GM18502 (cell line): Measurements from ENCODE around the gene NDUFS3.
"Not testable (repeated sequence)": the region's sequence is repeated elsewhere in the genome, so short reads cannot be mapped to it uniquely, and the experiment has no call there.

Experiments
- ATAC-seq: cut with Tn5 transposase; IDR thresholded peaks from one replicate; pipeline ENCODE4 v1.9.1; 2021; ENCODE audit warnings: mild to moderate bottlenecking; ENCODE audit not compliant: unreplicated experiment, poor library complexity

The NDUFS3 gene

DNA sequence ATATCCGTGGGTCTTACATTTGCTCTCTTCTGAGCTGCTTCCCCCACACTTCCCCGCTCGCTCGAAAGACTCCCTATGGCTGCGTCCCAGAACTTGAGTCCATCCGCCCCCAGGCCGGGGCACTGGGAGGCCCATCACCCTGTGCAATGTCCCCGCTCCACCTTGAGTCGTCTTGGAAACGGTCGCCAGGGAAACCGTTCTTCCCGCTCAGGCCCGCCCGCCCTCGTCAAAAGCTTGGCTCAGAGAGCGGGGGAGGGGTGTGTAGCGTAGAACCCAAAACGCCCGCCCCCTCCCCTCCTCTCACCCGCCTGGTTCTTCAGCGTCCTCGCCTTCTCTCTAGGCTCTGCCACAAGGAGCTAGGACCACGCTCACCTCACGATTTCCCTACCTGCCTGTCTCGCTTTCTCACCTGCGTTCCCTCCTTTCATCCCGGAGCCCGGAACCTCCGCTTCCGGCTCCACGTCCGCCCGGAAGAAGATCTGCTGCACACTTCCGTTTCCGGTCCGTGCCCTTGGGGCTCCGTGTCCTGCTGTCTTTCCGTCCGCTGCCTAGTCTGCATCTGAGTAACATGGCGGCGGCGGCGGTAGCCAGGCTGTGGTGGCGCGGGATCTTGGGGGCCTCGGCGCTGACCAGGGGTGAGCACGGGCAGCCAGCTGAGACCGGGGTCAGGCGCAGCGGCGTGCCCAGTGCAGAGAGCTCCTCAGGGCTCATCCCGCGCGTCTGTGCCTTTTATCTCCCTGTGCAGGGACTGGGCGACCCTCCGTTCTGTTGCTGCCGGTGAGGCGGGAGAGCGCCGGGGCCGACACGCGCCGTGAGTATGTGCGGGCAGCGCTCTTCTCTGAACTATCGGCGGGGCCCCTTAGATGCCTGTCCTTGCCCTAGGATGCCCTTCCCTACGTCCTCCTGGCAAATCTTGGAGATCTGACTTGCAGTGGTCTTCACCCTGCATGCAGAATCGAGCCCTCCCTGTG is at the start of gene NDUFS3, which contains the start of gene KBTBD4:
TSS of gene NDUFS3 (plus strand) at position 551 of the 971 bp plus-strand sequence. CDS start at position 569, 18 bp downstream.
TSS of gene KBTBD4 (minus strand) at position 447 of the 971 bp plus-strand sequence. CDS start at position 428, 19 bp downstream.
- ATAC-seq = peak; percentile 95

DNA sequence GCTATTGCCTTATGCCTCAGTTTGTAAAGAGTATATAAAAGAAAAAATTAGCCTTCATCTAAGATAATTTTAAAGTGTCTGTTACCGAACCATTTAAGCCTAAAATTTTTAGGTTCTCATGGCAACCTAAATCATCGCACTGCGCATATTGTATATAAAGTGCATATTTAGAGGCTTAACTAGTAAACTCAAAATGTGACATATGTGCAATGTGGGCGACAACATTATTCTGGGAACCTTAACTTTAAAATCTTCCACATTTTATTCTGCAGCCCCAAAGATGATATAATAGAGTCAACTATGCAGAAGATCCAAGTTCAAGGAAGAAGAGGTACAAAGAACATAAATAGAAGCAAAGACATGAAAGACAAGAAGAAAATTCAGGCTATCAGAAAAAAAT is 48.9 kb upstream of the NDUFS3 start:
- no peak for ATAC-seq

DNA sequence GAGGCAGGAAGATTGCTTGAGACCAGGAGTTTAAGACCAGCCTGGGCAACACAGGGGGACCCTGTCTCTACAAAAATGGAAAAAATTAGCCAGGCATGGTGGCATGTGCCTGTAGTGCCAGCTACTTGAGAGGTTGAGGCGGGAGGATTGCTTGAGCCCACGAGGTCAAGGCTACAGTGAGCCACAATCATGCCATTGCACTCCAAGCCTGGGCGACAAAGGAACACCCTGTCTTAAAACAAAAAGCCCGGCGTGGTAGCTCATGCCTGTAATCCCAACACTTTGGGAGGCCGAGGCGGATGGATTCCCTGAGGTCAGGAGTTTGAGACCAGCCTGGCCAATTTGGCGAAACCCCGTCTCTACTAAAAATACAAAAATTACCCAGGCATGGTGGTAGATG is 48.2 kb upstream of the NDUFS3 start:
- not testable (repeated sequence) for ATAC-seq

DNA sequence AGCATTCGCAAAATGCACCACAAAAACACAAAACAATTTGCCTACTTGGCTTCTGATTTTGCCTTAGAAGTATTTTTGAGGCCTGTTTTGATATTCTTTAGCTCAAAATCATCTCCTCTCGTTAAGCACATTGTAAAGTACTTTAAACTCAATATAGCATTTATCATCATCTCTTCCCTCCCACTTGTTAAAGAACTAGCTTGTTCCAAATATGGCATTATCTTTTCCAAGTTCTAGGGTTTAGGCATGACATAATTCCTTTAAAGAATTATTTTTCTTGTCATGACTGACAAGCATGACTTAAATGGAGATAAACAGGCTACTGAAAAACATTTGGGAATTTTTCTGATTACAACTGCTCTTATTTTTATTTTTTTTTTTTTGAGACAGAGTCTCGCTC is 47.2 kb upstream of the NDUFS3 start:
- no peak for ATAC-seq

DNA sequence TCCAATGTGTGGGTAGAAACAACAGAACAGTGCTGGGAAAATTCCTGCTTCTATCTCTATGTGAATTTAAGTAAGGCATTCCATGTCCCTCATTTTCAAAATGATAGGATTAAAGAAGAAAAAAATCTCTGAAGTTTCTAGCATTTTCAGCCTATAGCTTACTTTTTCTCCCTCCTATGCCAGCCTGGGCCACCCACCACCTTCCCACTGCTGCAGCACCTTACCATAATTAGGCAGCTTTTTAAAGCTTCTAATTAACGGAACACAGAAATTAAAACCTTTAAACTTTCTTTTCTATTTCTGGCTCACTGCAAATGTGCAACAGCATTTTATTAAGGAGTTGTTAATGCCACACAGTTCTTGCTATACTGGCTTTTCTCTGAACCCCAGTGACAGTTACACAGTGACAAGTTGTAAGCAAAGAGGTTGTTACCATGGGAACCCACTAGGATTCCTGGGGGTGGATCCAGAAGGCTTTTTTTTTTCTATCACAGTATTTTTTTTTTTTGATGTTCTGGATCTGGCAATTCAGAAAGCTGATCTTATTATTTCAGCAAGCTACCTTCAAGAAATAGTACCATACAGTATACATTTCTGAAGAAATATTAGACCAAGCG is 46.2 kb upstream of the NDUFS3 start:
- ATAC-seq = no peak

DNA sequence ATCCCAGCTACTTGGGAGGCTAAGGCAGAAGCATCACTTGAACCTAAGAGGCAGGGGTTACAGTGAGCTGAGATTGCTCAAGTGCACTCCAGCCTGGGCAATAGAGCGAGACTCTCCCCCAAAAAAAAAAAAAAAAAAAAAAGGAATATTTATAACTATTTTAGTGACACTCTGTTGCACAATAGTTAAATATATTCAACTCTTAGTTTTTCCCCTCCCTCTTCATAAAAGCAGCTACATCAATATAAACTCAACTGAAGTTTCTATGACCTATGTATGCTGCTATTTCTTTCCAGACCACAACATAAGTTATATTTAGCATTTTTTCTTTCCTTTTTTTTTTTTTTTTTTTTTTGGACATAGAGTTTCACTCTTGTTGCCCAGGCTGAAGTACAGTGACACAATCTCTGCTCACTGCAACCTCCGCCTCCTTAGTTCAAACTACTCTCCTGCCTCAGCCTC is 45.2 kb upstream of the NDUFS3 start:
- ATAC-seq = no peak

DNA sequence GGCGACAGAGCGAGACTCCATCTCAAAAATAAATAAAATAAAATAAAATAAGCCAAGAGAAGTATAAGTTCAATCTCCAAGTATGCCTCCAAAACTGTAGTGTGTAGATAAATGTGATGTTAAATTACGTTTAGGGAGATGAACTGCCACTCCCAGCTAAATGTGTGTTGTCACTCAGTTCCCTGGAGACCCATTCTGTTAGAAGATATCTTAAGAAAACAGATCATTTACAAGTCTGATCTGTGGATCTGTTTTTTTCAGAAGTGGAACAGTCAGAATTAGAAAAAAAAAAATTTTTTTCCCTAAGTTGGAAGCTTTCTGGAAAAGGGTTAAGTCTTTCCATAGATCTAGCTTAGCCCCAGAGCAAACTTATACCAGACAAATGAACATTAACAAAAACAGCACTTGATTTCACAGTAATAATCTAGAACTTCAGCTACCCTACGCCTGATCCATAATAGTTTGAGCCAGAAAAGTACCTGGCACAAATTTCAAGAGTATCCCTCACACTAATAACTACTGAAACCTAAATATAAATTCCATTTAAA is 44.1 kb upstream of the NDUFS3 start:
- no peak for ATAC-seq

DNA sequence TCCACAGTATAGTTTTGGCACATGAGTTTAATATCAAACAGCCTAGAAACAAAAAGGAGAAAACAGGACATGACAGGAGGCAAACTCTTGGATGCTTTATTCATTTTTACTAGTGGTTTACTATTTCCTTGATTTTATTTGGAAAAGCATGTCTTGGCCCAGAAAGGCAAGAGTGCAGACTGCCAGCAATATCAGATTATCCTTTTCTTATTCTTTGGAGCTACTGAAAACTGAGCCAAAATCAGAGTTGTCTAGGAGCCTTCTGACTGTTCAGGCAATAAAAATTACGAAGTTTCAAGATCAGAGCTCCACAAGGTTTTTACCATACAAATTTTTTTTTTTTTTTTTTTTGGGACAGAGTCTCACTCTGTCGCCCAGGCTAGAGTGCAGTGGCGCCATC is 42.0 kb upstream of the NDUFS3 start:
- ATAC-seq = no peak

DNA sequence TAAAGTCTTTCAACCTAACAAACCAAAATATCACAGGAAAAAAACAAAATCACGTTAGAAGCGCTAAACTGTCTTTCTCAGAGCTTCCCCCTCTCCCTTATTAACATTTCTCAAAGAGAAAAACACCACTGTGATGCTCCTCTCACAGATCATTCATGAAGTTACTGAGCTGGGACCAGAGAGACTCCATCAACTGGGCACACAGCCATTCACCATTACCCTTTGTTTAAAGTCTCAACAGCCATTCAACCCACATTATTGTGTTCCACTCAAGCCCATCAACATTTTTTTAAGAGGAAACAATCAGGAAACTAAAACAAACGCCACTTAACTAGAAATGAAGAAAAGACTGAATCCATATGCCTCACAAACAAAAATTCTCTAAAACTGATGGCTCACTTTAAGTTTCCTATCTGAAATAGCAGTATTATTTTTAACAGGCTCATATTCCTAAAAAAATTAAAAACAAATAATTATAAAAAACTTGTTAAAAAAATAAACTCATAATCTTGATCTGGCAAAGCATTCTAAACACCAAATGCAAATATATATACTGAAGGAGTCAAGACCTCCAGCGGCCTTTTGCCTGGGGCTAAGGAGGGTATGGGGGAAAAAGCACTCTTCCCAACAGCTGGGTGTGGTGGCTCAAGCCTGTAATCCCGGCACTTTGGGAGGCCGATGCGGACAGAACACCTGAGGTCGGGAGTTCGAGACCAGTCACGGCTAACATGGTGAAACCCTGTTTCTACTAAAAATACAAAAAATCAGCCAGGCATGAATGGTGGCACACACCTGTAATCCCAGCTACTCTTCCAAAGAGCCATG is 39.9 kb upstream of the NDUFS3 start:
- ATAC-seq = no peak

DNA sequence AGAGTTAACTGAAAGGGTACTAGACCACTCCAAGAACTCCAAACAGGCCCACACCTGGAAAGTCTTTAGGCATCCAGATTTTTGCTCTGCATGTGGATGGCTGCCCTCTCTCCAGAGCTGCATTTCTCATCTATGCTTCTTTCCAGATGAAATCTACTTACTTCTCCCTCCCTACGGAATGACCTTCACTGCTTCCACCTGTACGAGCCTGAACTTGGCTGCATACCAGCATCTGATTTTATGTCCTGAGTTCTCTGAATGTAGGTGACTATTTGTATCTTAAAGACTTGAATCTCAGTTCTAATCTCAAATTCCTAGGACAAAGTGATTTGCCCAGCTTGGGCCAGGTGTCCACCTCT is 39.2 kb upstream of the NDUFS3 start:
- ATAC-seq = no peak

DNA sequence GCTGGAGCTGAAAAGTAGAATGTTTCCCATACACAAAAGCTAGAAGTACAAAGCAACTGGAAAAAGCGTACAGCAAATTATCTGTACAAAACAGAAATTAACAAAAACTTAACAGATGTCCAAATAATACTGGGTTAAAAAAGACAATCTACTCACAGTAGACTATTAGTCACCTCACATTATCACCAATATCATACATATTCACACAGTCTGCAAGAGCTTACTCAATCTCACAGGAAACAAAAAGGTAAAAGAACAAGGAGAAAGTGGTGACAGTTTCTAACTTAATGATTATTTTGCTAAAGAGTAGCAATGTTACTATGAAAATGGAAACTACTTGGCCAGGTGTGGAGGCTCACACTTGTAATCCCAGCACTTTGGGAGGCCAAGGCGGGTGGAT is 37.8 kb upstream of the NDUFS3 start:
- ATAC-seq = no peak

DNA sequence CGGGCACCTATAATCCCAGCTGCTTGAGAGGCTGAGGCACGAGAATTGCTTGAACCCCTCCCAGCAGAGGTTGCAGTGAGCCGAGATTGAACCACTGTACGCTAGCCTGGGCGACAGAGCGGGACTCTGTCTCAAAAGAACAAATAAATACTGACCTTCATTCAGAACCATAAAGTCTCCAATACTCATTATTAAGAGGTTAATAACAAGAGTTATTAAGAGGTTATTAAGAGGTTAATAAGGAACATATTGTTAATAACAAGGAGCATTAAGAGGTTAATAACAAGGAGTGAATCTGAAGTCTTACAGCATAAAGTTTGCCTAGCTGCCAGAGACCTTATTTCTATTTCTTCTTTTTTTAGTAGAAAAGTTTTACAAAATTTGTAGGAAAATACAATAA is 33.6 kb upstream of the NDUFS3 start:
- ATAC-seq = no peak

DNA sequence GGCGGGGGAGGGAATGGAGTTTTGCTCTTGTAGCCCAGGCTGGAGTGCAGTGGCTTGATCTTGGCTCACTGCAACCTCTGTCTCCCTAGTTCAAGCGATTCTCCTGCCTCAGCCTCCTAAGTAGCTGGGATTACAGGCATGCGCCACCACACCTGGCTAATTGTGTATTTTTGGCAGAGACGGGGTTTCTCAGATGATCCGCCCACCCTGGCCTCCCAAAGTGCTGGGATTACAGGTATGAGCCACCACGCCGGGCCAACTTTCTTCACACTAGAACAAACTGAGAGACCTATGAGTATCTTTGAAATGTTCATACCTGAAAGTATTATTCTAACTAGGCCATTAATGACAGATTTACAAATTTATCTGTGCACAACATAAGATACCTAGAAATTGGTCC is 32.6 kb upstream of the NDUFS3 start:
- not testable (repeated sequence) for ATAC-seq

DNA sequence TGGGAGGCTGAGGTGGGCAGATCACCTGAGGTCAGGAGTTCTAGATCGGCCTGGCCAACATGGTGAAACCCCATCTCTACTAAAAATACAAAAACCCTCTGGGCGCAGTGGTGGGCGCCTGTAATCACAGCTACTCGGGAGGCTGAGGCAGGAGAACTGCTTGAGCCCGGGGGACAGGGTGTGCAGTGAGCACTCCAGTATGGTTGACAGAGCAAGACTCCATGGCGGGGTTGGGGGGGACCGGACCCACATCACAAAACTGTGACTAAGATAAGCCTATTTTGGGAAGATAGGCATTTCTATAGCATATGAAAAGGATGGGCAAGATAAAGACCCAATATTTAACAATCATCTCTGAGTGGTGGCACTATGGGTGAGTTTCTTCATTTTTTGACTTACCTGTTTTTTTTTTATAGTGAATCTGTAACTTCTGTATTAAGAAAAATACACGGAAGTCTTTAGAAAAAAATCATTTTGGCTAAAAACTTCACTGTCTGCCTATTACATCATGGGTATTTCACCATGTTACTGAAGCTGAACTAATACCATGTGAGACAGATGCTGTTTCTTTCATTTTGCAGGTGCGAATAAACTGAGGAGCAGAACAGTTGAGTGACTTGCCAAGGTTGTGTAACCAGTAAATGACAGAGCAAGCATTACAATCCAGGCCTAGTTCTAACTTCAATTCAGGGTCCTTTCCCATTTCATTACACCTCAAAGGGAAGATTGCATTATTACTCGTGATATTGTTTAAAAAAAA is 28.4 kb upstream of the NDUFS3 start:
- no peak for ATAC-seq

DNA sequence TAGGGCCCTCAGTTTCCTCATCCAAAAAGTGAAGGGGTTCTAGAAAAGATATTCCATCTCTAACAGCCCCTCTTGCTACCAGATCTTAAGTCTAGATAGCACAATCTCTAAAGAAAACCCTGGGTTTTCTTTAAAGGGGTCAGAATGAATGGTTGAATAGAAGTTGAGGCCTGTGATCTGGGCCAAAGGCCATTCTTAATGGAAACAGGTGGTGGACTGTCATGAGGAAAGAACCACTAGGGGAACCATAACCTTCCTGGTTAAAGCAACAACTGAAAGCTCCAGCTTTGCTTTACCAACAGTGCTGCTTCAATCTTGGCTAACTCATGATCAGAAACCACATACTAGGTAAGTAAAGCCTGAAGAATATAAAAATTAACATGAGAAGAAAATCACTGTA is 27.8 kb upstream of the NDUFS3 start:
- ATAC-seq = no peak

DNA sequence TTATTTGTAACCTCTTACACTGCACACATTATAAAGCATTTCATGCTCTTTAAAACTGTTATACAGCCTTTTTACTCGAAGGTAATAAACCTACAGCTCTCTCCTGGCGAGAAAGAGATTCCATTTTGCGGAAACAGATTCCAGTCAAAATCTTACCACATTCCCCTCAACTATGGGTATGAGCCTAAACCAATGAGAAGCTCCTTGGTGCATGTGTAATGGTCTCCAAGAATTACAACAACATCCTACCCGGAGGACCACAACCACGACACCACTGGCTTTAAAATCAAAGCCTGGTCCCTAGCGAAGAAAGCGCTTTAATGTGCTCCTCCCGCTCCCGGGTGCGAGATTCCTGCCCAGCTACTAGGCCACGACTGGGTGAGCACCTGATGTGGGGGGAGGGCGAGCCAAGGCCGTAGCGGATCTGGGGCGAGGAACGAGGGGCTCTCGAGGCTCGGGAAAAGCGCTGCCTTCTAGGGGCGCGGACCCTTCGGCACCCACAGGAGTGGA is 26.8 kb upstream of the NDUFS3 start:
- ATAC-seq = peak; percentile 3

DNA sequence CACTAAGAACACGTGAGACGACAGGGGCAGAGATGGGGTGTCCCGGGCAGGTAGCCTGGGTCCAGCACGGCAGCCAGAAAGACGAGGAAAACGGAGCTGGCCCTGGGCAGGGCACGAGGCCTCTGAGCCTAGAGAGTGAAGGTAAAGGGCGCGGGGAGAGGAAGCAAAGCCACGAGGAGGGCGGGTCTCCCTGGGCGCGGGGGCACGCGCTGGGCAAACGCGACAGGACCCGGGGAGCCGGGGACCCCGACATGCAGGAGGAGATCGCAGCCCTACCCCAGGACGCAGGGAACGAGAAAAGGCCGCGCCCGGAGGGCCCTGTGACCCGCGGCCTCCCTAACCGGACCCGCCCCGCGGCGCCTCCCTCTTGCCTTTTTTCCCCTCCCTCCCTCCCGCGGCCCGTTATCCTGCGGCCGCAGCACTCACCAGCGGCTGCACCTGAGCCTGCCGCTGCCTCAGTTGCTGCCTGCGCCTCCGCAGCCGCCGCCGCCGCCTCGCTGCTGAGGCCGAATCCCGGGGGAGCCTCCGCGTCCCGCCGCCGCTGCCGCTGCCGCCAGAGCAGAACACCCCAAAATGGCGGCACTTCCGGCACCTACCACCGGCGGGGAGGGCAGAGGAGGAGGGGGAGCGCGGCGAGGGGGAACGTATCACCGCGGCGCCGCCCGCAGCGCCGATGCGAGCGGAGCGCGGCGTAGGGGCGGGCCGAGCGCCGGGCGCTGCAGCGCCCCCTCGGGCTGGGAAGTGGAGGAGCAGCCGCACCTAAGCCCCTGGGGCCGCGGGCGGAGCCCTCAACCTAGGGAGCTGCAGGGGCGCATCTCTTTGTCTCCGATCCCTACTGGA is 26.1 kb upstream of the NDUFS3 start, which contains the start of gene CELF1:
TSS of gene CELF1 (minus strand) at position 567 of the 840 bp plus-strand sequence. CDS start 53,609 bp downstream, outside the sequence.
- peak; percentile 93 for ATAC-seq

DNA sequence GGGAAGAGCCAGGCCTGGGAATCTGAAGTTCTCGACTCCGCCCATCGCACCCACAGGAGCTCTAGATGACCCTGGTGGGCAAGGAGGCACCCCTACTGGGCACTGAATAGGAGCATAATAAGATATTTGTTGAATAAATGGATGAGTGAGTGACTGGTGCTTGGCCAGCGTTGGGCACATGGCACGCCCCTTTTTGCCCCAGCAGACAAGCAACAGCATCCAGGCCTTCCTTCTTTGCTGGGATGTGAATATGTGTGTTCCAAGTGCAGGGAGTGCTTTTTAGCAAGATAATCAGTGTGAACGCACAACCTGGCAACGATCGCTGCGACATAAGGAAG is 25.5 kb upstream of the NDUFS3 start:
- peak; percentile 27 for ATAC-seq
